CD1c-positive myeloid dendritic cell (primary cell): ENCODE measurements around the gene C2CD4B.

ENCODE experiments used
- DNase-seq: peaks from one replicate; pipeline ENCODE4 v3.0.0-alpha.2; 2016; ENCODE audit errors: extremely low spot score

C2CD4B gene

DNA sequence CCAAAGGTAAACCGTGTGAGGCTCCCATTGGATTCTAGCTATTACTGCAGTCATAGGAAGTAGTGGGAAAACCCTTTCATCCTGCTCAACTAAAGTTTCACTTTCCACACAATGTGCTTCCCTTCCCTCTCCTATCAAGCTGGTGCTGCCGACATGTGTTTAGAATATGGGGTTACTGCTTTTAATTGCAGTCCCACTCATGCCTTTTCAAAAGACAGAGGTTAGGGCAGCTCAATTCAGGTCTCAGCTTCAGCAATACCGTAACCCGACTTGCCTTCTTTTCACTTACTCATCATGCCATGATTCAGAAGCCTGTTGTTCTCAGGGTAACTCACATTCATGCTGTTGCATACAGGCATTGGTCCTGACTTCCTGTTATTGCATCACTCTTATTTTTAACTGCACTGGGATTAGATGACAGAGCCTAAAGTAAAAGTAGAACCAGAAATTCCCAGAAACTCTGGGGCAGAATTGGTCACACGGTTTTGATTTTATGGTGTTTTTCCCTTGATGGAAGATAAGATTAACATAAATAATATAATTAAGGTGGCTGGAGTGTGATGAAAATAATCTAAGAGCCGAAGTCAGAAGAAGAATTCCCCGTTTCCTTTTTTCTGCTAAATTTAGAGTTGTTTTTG lies 45.7 kb downstream of the C2CD4B start:
- DNase-seq = peak; percentile 65

DNA sequence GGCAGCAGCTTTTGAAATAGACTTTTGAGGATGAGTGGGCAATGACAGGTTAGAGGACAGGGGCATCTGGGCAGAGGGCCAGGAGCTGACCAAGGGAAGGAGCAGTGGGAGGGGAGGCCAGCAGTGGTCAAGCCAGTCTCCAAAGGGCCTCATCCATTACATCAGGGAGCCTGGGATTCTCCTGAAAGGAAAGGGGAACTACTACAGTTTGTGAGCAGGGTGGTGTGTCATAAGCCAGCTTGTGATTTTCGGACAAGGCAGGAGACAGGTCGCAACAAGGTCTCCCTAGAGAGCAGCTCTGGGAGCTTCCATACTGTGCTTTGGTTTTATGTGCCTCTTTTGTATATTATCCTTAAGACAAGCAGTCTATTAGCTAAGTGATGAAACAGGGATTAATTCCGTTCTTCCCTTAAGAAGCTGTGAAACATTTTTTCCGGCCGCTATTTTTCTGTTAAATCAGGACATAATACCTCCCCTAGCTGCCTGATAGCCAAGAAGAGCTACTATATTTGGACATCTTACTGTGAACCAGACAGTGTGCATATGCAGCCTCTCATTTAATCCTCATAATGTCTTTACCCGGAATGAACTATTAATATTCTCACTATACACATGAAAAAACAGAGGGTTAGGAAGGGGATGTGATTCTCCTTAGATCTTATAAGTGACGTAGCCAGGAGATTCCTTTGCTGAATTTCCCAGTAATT lies 46.4 kb downstream of the C2CD4B start:
- DNase-seq = peak; percentile 48

DNA sequence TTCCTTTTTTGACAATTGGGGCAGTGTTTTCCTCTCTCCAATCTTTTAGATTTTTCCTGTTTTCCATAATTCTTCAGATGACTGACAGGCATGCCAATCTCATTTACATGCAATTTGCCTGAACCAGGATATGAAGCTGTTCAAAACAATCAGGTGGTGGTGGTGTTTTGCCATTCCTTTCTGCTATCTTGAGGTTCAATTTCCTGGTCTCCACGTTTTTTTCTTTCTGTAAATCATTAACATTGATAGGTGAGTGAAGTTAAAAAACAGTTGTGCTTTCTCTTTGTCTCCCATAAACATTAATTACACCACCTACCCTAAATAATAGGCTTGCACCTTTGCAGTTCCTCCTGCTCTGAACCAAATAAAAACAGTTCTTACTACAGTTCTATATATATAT lies 49.2 kb downstream of the C2CD4B start:
- DNase-seq = no peak
